Mucosa of stomach (tissue), 1 donor: ENCODE measurements around the gene PCSK5.

ENCODE experiments used
- H3K27me3 ChIP-seq: one replicate; pipeline ENCODE4 v1.7.0; 2013; ENCODE audit warnings: mild to moderate bottlenecking, low read length; ENCODE audit not compliant: control insufficient read depth, insufficient read depth
- H3K36me3 ChIP-seq: one replicate; pipeline ENCODE4 v1.7.0; 2013; ENCODE audit warnings: low read length; ENCODE audit not compliant: control insufficient read depth, insufficient read depth
- H3K4me1 ChIP-seq: one replicate; pipeline ENCODE4 v1.7.0; 2013; ENCODE audit warnings: mild to moderate bottlenecking, low read length; ENCODE audit not compliant: control insufficient read depth, insufficient read depth
- H3K4me3 ChIP-seq: one replicate; pipeline ENCODE4 v1.7.0; 2013; ENCODE audit warnings: low read length
- H3K9ac ChIP-seq: one replicate; pipeline ENCODE4 v1.7.0; 2013; ENCODE audit warnings: mild to moderate bottlenecking, low read length, moderate library complexity
- H3K9me3 ChIP-seq: one replicate; pipeline ENCODE4 v1.7.0; 2013; ENCODE audit warnings: mild to moderate bottlenecking, low read length, moderate library complexity; ENCODE audit not compliant: control insufficient read depth
- donor health status: Pancreatic carcinoma.

Gene PCSK5

GRCh38 chr9:76138360-76138759 lies 247.9 kb downstream of the PCSK5 start:
- H3K4me3 ChIP-seq = no peak overlapping the region
- no peaks in the 10 kb centered on the region for H3K9me3 ChIP-seq
- H3K36me3 ChIP-seq = no peaks in the 10 kb centered on the region
- H3K4me1 ChIP-seq = no peaks in the 10 kb centered on the region
- H3K9ac ChIP-seq = no peak overlapping the region
- H3K27me3 ChIP-seq = no peaks in the 10 kb centered on the region

GRCh38 chr9:76143834-76144233 lies 253.4 kb downstream of the PCSK5 start:
- H3K36me3 ChIP-seq = no peaks in the 10 kb centered on the region
- H3K9ac ChIP-seq = no peak overlapping the region
- H3K27me3 ChIP-seq = no peaks in the 10 kb centered on the region
- H3K4me3 ChIP-seq = no peak overlapping the region
- H3K4me1 ChIP-seq = no peaks in the 10 kb centered on the region
- no peaks in the 10 kb centered on the region for H3K9me3 ChIP-seq

GRCh38 chr9:76150013-76150412 lies 259.5 kb downstream of the PCSK5 start:
- Histone ChIP-seq H3K27me3 (no peaks in the 10 kb centered on the region), H3K4me3 (no peak overlapping the region), H3K36me3 (no peaks in the 10 kb centered on the region), H3K9ac (no peak overlapping the region), H3K4me1 (no peaks in the 10 kb centered on the region), H3K9me3 (no peaks in the 10 kb centered on the region)

GRCh38 chr9:76151267-76151666 lies 260.8 kb downstream of the PCSK5 start:
- Histone ChIP-seq H3K4me1 (no peaks in the 10 kb centered on the region), H3K4me3 (no peak overlapping the region), H3K9me3 (no peaks in the 10 kb centered on the region), H3K36me3 (no peaks in the 10 kb centered on the region), H3K9ac (no peak overlapping the region), H3K27me3 (no peaks in the 10 kb centered on the region)

- Histone ChIP-seq H3K9ac (no peak overlapping the region), H3K36me3 (no peaks in the 10 kb centered on the region), H3K4me3 (no peak overlapping the region), H3K9me3 (no peaks in the 10 kb centered on the region), H3K4me1 (no peaks in the 10 kb centered on the region), H3K27me3 (no peaks in the 10 kb centered on the region)
Observed at GRCh38 chr9:76153339-76153738, 262.9 kb downstream of the PCSK5 start.

- Histone ChIP-seq H3K9ac (no peak overlapping the region), H3K27me3 (no peaks in the 10 kb centered on the region), H3K9me3 (no peaks in the 10 kb centered on the region), H3K4me1 (no peaks in the 10 kb centered on the region), H3K36me3 (no peaks in the 10 kb centered on the region), H3K4me3 (no peak overlapping the region)
Observed at GRCh38 chr9:76153902-76154629, 263.6 kb downstream of the PCSK5 start.

GRCh38 chr9:76155361-76155760 lies 264.9 kb downstream of the PCSK5 start:
- H3K4me3 ChIP-seq = no peak overlapping the region
- H3K9ac ChIP-seq = no peak overlapping the region
- H3K36me3 ChIP-seq = no peaks in the 10 kb centered on the region
- H3K4me1 ChIP-seq = no peaks in the 10 kb centered on the region
- H3K9me3 ChIP-seq = no peaks in the 10 kb centered on the region
- H3K27me3 ChIP-seq = no peaks in the 10 kb centered on the region

- no peak overlapping the region for H3K9ac ChIP-seq
- no peaks in the 10 kb centered on the region for H3K9me3 ChIP-seq
- H3K36me3 ChIP-seq = peaks cover 5% of the 10 kb centered on the region
- peaks cover 7% of the 10 kb centered on the region for H3K4me1 ChIP-seq
- H3K4me3 ChIP-seq = no peak overlapping the region
- no peaks in the 10 kb centered on the region for H3K27me3 ChIP-seq
Observed at GRCh38 chr9:76158713-76159112, 268.2 kb downstream of the PCSK5 start.

- Histone ChIP-seq H3K9me3 (no peaks in the 10 kb centered on the region), H3K9ac (no peak overlapping the region), H3K36me3 (peaks cover 5% of the 10 kb centered on the region), H3K27me3 (no peaks in the 10 kb centered on the region), H3K4me3 (no peak overlapping the region), H3K4me1 (peaks cover 7% of the 10 kb centered on the region)
Observed at GRCh38 chr9:76159293-76159926, 268.9 kb downstream of the PCSK5 start.

- peaks cover 7% of the 10 kb centered on the region for H3K4me1 ChIP-seq
- no peak overlapping the region for H3K4me3 ChIP-seq
- no peak overlapping the region for H3K9ac ChIP-seq
- H3K36me3 ChIP-seq = peaks cover 5% of the 10 kb centered on the region
- no peaks in the 10 kb centered on the region for H3K9me3 ChIP-seq
- H3K27me3 ChIP-seq = no peaks in the 10 kb centered on the region
Observed at GRCh38 chr9:76161106-76161505, 270.6 kb downstream of the PCSK5 start.

- Histone ChIP-seq H3K9ac (no peak overlapping the region), H3K9me3 (no peaks in the 10 kb centered on the region), H3K4me3 (no peak overlapping the region), H3K27me3 (no peaks in the 10 kb centered on the region), H3K36me3 (peaks cover 5% of the 10 kb centered on the region), H3K4me1 (peaks cover 7% of the 10 kb centered on the region)
Observed at GRCh38 chr9:76161541-76161940, 271.1 kb downstream of the PCSK5 start.

GRCh38 chr9:76162086-76162730 lies 271.7 kb downstream of the PCSK5 start:
- Histone ChIP-seq H3K27me3 (no peaks in the 10 kb centered on the region), H3K36me3 (peaks cover 5% of the 10 kb centered on the region), H3K4me3 (no peak overlapping the region), H3K4me1 (peaks cover 7% of the 10 kb centered on the region), H3K9me3 (no peaks in the 10 kb centered on the region), H3K9ac (no peak overlapping the region)
